IMR-90 (cell line): ENCODE measurements around the gene XKRX.

Source experiments
- BHLHE40 ChIP-seq: fragments of 150-350 bp; IDR thresholded peaks from 2 replicates; pipeline ENCODE4 v1.6.1; 2016; ENCODE audit warnings: mild to moderate bottlenecking, low read depth, low read length
- CEBPB ChIP-seq: IDR thresholded peaks from 2 replicates; pipeline ENCODE4 v1.6.1; 2012; ENCODE audit warnings: low read depth, low read length, improper control_type of control experiment
- CHD1 ChIP-seq: IDR thresholded peaks from 2 replicates; pipeline ENCODE4 v1.6.1; 2012; ENCODE audit warnings: low read depth, low read length, improper control_type of control experiment
- CTCF ChIP-seq: conservative IDR thresholded peaks from 2 replicates; pipeline ENCODE4 v1.5.1; 2012; ENCODE audit warnings: mild to moderate bottlenecking, low read depth, low read length, improper control_type of control experiment
- FOS ChIP-seq: fragments of 150-350 bp; IDR thresholded peaks from 2 replicates; pipeline ENCODE4 v1.6.1; 2016; ENCODE audit warnings: low read depth, low read length
- MAZ ChIP-seq: IDR thresholded peaks from 2 replicates; pipeline ENCODE4 v1.6.1; 2012; ENCODE audit warnings: low read depth, mild to moderate bottlenecking, low read length, improper control_type of control experiment, moderate library complexity, borderline replicate concordance
- MXI1 ChIP-seq: IDR thresholded peaks from 2 replicates; pipeline ENCODE4 v1.6.1; 2012; ENCODE audit warnings: low read depth, mild to moderate bottlenecking, low read length, moderate library complexity, borderline replicate concordance
- POLR2A ChIP-seq: IDR thresholded peaks from 2 replicates; pipeline ENCODE4 v1.6.1; 2012; ENCODE audit warnings: mild to moderate bottlenecking, low read depth, low read length
- TF ChIP-seq, protein P1 (sequence below): fragments of 150-350 bp; IDR thresholded peaks from 2 replicates; pipeline ENCODE4 v1.6.1; 2017; ENCODE audit warnings: mild to moderate bottlenecking, antibody characterized with exemption, low read length, low read depth

DNA sequence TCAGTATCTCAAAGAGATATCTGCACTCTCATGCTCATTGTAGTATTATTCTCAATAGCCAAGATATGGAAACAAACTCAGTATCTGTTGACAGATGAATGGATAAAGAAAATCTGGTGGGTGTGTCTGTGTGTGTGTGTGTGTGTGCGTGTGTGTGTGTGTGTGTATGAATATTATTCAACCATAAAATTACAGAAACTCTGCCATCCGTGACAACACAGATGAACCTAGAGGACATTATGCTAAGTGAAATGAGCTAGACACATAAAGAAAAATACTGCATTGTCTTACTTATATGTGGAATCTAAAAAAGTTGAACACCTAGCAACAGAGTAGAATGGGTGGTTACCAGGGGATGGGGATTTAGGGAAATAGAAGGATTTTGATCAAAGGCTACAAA, 13.2 kb downstream of the XKRX start:
- TF ChIP-seq CTCF (no peak), CHD1 (no peak), POLR2A (no peak), FOS (no peak), MAZ (no peak), CEBPB (no peak), MXI1 (no peak), BHLHE40 (no peak)
- TF ChIP-seq, protein P1, sequence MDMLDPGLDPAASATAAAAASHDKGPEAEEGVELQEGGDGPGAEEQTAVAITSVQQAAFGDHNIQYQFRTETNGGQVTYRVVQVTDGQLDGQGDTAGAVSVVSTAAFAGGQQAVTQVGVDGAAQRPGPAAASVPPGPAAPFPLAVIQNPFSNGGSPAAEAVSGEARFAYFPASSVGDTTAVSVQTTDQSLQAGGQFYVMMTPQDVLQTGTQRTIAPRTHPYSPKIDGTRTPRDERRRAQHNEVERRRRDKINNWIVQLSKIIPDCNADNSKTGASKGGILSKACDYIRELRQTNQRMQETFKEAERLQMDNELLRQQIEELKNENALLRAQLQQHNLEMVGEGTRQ: no peak
